ENCODE data around the gene MFAP3. TPM values are rescaled to one million over a fixed set of nuclear protein-coding genes. Genes with fewer than 3 reads are reported as not detected.

Gene MFAP3
- total RNA-seq, 1 donor from 2014 or later = 42.5 TPM

DNA sequence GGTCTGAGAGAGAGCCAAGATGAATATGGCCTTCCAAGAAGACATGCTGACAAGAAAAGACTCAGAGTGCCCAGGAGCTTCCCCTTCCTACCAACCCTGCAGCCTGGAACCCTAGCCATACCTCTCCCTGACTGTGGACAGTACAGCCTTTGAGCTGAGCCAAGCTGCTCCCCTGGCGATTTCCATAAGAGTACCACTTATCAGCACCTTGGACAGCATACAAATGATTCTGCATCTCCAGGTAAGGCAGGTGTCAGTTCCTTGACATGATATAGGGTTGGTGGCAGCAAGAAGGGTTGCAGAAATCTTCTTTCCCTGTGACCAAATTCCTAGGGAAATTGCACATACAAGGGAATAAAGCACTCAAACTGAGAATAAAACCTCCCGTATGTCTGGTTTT is 58.3 kb downstream of the MFAP3 start:
- Mint-ChIP-seq H3K4me3 (ENCODE audit: low read depth) (no peak overlapping the region), H3K4me1 (ENCODE audit: low read depth) (no peaks in the 10 kb centered on the region), H3K27me3 (peaks cover 20% of the 10 kb centered on the region), H3K36me3 (ENCODE audit: insufficient read depth) (no peaks in the 10 kb centered on the region), H3K9me3 (ENCODE audit: low read depth) (no peaks in the 10 kb centered on the region), H3K27ac (no peak overlapping the region)
- DNase-seq (ENCODE audit: low spot score, unreplicated experiment) = no peak
- TF ChIP-seq, protein P1, sequence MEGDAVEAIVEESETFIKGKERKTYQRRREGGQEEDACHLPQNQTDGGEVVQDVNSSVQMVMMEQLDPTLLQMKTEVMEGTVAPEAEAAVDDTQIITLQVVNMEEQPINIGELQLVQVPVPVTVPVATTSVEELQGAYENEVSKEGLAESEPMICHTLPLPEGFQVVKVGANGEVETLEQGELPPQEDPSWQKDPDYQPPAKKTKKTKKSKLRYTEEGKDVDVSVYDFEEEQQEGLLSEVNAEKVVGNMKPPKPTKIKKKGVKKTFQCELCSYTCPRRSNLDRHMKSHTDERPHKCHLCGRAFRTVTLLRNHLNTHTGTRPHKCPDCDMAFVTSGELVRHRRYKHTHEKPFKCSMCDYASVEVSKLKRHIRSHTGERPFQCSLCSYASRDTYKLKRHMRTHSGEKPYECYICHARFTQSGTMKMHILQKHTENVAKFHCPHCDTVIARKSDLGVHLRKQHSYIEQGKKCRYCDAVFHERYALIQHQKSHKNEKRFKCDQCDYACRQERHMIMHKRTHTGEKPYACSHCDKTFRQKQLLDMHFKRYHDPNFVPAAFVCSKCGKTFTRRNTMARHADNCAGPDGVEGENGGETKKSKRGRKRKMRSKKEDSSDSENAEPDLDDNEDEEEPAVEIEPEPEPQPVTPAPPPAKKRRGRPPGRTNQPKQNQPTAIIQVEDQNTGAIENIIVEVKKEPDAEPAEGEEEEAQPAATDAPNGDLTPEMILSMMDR (IDR thresholded peaks at IDR 0.05; ENCODE audit: unreplicated experiment) = no peak

DNA sequence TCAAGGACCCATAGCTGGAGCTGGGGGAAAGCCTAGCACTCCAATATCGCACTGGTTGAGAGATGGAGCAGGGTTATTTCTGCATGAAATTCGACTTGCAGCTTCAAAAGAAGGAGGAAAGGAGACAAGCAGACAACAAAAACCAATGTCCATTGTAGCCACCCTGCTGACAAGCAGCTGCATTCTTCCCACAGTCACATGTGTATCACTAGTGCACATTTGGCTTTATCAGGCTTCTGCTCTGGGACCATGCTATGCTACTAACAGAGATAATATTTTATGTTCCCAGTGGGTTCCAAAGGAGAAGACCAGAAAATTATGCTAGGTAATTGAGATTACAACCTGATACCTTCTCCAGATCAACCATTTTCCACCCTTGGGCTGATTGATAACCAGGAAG is 59.7 kb downstream of the MFAP3 start:
- Mint-ChIP-seq H3K27ac (no peak overlapping the region), H3K9me3 (ENCODE audit: low read depth) (no peaks in the 10 kb centered on the region), H3K27me3 (peaks cover 20% of the 10 kb centered on the region), H3K36me3 (ENCODE audit: insufficient read depth) (no peaks in the 10 kb centered on the region), H3K4me3 (ENCODE audit: low read depth) (no peak overlapping the region), H3K4me1 (ENCODE audit: low read depth) (no peaks in the 10 kb centered on the region)
- TF ChIP-seq, protein P1 (IDR thresholded peaks at IDR 0.05; ENCODE audit: unreplicated experiment) = no peak
- no peak for DNase-seq (ENCODE audit: low spot score, unreplicated experiment)

DNA sequence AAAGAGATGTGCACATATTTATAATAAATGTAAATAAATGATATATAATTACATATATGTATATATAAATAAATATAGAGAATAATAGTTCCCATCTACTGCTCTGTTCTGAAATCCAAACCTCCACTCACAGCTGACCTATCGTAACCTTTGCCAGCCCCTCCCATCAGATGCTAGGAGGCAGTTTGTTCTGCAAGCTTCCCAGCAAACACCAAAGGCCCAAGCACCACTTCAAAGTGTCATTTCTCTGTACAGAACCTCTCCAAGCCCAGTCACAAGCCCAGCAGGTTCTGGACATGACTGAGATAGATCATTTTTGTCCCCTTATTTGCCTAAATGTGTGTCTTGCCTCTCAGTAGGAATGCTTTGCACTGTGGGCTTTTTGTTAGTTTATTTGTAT is 62.4 kb downstream of the MFAP3 start:
- Mint-ChIP-seq H3K36me3 (ENCODE audit: insufficient read depth) (no peaks in the 10 kb centered on the region), H3K4me1 (ENCODE audit: low read depth) (no peaks in the 10 kb centered on the region), H3K27me3 (peaks cover 3% of the 10 kb centered on the region), H3K27ac (no peak overlapping the region), H3K4me3 (ENCODE audit: low read depth) (no peak overlapping the region), H3K9me3 (ENCODE audit: low read depth) (no peaks in the 10 kb centered on the region)
- TF ChIP-seq, protein P1 (IDR thresholded peaks at IDR 0.05; ENCODE audit: unreplicated experiment) = no peak
- no peak for DNase-seq (ENCODE audit: low spot score, unreplicated experiment)

DNA sequence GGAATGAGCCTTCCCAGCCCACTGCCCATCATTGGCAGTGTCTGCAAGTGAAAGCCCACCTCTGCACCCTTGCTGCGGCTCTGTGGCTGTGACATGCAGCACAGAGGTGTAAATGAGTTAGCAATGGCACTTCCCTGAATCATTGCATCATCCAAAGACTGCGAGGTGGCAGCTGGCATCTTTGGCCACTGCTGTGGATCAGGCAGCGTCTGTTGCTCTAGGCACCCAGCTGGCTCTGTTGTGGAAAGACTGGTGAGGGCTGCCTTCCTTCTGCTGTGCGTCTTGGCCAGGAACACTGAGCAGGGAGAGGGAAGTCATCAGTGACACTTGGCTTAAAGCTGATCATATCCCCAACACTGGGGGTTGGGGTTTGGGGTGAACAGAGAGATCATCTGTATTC is 64.5 kb downstream of the MFAP3 start:
- no peak for DNase-seq (ENCODE audit: low spot score, unreplicated experiment)
- Mint-ChIP-seq H3K4me3 (ENCODE audit: low read depth) (no peak overlapping the region), H3K27me3 (peaks cover 12% of the 10 kb centered on the region), H3K36me3 (ENCODE audit: insufficient read depth) (no peaks in the 10 kb centered on the region), H3K4me1 (ENCODE audit: low read depth) (no peaks in the 10 kb centered on the region), H3K27ac (no peak overlapping the region), H3K9me3 (ENCODE audit: low read depth) (no peaks in the 10 kb centered on the region)
- TF ChIP-seq, protein P1 (IDR thresholded peaks at IDR 0.05; ENCODE audit: unreplicated experiment) = no peak

Other genes with a start within 250 kb of the MFAP3 start
- 20.0 and 23.6 TPM in 2 replicates for gene FAM114A2, start 57 bp upstream of the MFAP3 start, total RNA-seq
- 20.6 and 28.9 TPM in 2 replicates for gene GALNT10, start 151.8 kb downstream of the MFAP3 start, total RNA-seq

Measured in progenitor cell of endocrine pancreas (in vitro differentiated cells).